Measurements from ENCODE around the gene NIM1K. TPM values are rescaled to one million over a fixed set of nuclear protein-coding genes. Genes with fewer than 3 reads are reported as not detected.

Gene NIM1K
- total RNA-seq, 1 experiment from 2014 or later = 0.10 TPM

DNA sequence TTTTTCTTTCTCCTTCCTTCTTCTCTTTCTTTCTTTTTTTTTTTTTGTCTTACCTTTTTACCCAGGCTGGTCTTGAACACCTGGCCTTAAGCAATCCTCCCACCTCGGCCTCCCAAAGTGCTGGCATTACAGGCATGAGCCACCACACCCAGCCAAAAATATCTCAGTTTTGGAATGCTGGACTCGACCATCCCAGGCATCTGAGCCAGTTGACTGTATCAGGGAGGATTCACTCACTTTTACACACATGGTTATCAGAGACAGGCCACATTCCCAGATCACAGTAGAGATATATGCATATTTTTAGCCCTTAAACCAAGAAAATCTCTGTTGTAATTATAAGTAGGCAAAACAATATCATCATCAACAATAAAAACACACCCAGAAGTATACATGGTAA is 21.9 kb downstream of the NIM1K start:
- DNase-seq (ENCODE audit: low read depth) = no peak
- in situ Hi-C loops (cut with HindIII; ENCODE audit: low pct_unique_long_range_greater_than_20kb, low sequenced_read_pairs) = no loop called here

DNA sequence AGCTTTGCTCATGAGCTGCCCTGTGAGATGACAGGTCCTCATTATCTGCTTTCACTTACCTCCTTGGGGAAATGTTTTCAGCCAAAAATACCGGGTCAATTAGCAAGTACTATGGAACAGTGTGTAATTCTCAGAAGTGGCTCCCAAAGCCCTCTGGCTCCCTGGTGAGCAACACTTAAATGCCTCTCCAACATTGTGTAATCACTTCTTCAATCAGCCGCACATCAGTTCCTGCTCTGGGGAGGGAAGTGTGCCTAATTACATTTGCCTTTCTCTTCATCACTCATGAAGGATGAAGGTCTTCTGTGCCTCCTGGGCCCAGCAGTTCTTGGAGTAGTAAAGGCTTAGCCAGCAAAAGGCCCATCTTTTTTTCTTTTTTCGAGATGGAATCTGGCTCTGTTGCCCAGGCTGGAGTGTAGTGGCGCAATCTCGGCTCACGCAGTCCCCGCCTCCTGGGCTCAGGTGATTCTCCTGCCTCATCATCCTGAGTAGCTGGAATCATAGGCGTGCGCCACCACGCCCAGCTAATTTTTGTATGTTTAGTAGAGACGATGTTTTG is 23.1 kb downstream of the NIM1K start:
- DNase-seq (ENCODE audit: low read depth) = no peak
- in situ Hi-C loops (cut with HindIII; ENCODE audit: low pct_unique_long_range_greater_than_20kb, low sequenced_read_pairs) = no loop called here

DNA sequence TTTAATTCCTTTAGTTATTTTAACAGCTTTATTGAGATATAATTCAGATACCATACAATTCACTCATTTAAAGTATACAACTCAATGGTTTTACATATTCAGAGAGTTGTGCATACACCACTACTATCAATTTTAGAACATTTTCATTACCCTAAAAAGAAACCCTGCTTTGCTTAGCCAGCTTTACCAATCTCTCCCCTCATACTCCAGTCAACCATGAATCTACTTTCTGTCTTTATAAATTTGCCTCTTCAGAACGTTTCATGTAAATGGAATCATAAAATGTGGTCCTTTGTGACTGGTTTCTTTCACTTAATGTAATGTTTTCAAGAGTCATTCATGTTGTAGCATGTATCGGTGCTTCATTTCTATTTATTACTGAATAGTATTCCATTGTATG is 24.9 kb downstream of the NIM1K start:
- DNase-seq (ENCODE audit: low read depth) = no peak
- in situ Hi-C loops (cut with HindIII; ENCODE audit: low pct_unique_long_range_greater_than_20kb, low sequenced_read_pairs) = no loop called here

DNA sequence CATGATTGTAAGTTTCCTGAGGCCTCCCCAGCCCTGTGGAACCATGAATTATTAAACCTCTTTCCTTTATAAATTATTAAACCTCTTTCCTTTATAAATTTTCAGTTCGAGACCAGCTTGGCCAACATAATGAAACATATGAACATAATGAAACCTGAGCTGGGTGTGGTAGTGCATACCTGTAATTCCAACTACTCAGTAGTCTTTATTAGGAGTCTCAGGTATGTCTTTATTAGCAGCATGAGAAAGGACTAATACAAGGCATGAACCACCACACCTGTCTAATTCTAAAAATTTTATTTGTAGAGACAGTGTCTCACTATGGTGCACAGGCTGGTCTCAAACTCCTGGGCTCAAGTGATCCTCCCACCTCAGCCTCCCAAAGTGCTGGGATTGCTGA is 27.1 kb downstream of the NIM1K start:
- in situ Hi-C loops (cut with HindIII; ENCODE audit: low pct_unique_long_range_greater_than_20kb, low sequenced_read_pairs) = no loop called here
- no peak for DNase-seq (ENCODE audit: low read depth)

DNA sequence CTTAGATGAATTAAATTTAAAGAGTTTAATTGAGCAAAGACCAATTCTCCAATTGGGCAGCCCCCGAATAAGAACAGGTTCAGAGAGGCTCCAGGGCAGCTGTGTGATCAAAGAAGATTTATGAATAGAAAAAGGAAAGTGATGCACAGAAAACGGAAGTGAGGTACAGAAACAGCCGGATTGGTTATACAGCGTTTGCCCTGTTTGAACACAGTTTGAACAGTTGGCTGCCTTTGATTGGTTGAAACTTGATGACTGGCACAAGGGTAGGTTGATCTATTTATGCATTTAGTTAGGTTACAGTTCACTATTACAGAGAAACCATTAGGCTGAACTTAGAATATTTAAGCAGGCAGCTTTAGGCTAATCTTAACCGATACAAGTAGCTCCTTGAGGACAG is 29.5 kb downstream of the NIM1K start:
- no peak for DNase-seq (ENCODE audit: low read depth)
- in situ Hi-C loops (cut with HindIII; ENCODE audit: low pct_unique_long_range_greater_than_20kb, low sequenced_read_pairs) = no loop called here

DNA sequence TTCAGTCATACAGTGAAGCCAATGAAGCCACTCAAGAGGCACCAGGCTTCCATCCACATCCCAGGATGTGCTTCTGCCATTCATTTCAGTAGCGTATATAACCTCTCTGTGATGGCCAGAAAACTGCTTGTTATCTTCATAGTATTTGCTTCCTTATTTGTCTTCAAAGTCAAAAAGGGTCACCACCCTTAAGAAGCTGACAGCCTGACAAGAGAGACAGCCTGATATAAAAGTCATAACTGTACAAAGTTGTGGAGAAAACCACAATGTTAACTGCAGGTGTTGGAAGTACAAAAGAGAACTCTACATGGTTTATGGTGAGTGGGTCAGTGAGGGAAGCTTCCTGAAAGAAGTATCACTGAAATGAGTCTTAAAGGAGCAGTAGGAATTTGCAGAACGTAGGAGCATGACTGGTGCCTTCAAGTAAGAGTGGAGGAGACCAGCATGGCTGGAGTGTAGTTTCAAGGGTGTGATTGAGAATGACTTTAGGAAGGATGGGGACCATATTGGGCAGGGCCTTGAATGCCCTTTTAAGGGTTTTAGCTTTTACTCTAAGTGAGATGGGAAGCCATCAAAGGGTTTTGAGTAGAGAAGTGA is 33.7 kb downstream of the NIM1K start:
- no peak for DNase-seq (ENCODE audit: low read depth)
- in situ Hi-C loops (cut with HindIII; ENCODE audit: low pct_unique_long_range_greater_than_20kb, low sequenced_read_pairs) = no loop called here

DNA sequence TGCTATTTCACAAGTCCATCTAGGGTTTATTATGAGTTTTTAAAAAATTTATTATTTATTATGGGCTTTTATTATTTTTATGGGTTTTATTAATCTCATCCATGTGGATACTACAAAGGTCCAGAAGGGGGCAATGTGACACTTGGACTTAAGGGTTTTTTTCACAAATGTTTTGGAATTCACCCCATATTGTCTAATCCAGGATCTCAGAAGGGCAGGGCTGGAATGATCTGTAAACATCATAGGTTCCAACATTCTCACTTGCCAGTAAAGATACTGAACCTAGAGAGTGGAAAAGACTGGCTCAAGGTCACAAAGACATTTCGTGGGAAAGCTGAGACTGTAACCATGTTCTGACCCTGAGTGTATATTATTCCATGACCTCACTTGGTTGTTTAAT is 35.6 kb downstream of the NIM1K start:
- in situ Hi-C loops (cut with HindIII; ENCODE audit: low pct_unique_long_range_greater_than_20kb, low sequenced_read_pairs) = no loop called here
- DNase-seq (ENCODE audit: low read depth) = peak; percentile 33

DNA sequence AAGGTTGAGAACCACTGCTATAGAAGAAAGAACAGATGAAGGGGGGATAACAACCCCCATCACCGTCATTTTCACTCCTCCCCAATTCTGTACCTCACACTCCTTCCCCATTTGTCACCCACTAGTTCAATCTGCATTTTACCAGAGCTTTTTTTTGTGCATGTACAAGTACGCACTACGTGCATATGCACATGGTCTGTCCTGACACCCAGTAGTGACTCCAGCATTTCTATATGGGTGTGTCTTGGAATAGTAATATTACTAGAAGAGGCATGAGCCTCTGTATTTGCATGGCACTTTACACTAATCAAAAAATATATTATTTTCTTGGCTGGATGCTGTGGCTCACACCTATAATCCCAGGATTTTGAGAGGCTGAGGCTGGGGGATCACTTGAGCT is 38.7 kb downstream of the NIM1K start:
- in situ Hi-C loops (cut with HindIII; ENCODE audit: low pct_unique_long_range_greater_than_20kb, low sequenced_read_pairs) = loop anchor here (10.0 kb wide), 1 partner anchor 84 kb away; the partner anchor contains the start of gene HMGCS1
- no peak for DNase-seq (ENCODE audit: low read depth)

DNA sequence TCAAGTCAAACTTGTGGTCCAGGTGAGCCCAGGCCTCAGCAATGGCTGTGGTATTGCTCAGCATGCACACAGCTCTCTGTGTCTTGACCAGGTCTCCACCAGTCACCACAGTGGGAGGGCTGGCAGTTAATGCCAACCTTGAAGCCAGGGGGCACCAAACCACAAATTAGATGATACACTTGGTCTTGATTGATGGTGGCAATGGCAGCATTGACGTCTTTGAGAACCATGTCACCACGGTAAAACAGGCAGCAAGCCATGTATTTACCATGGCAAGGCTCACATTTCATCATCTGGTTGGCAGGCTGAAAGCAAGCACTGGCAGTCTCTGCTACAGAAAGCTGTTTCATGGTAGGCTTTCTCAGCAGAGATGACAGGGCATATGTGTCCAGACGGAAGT is 40.0 kb downstream of the NIM1K start:
- in situ Hi-C loops (cut with HindIII; ENCODE audit: low pct_unique_long_range_greater_than_20kb, low sequenced_read_pairs) = loop anchor here (10.0 kb wide), 1 partner anchor 83 kb away; the partner anchor contains the start of gene HMGCS1
- DNase-seq (ENCODE audit: low read depth) = peak; percentile 30

DNA sequence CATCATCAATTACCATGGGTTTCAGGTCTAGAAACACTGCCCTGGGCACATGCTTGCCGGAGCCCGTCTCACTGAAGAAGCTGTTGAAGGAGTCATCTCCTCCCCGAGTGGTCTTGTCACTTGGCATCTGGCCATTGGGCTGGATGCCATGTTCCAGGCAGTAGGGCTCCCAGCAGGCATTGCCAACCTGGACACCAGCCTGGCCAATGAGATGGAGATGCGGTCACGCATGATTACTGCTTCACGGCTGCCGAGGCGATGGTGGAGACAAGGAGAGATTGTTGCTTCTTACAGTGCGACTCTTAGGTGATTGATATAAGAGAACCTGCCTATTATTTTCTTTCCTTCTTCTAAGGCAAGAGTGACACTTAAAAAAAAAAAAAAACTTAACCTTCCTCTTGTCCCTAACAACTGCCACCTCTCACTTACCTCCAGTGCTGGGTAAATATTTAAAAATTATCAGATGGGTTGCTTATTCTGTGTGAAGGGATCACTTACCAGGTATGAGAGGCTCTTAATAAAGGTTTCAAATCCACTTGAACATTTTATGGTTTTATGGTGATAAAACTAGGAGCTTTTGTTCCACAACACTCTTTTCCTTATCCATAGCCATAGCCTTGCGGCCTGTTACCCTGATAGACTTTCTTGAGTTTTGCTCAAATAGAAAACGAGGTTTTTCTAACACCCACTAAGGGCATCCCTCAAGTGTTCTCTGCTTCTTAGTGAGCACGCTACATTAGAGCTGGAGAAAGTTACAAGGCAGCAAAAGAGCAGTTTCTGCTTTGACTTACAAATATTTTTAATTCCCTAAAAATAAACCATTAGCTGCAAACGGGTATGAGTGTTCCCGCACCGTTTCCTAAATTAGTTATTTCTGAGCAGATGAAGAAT is 41.2 kb downstream of the NIM1K start:
- in situ Hi-C loops (cut with HindIII; ENCODE audit: low pct_unique_long_range_greater_than_20kb, low sequenced_read_pairs) = loop anchor here (10.0 kb wide), 1 partner anchor 82 kb away; the partner anchor contains the start of gene HMGCS1

DNA sequence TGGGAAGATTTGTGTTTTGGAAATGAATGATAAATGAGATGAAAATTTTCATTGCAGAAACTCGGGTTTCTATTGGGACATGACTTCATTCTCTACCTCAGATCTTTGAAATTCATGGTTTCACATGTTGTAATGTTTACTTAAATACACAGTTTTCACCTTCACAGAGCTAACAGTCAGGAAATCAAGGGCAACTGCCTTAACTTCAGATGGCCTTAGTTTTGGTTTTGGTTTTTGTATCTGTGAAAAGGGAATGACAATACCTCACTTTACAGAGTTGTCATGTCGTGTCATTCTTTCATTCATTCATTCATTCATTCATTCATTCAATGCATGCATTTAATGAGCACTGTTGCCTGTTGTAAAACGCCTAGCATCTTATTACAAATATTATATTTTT is 41.9 kb downstream of the NIM1K start:
- in situ Hi-C loops (cut with HindIII; ENCODE audit: low pct_unique_long_range_greater_than_20kb, low sequenced_read_pairs) = loop anchor here (10.0 kb wide), 1 partner anchor 81 kb away; the partner anchor contains the start of gene HMGCS1
- DNase-seq (ENCODE audit: low read depth) = no peak

More for the DNA sequence above, 41.2 kb downstream of the NIM1K start:
- no peak for DNase-seq (ENCODE audit: low read depth)

DNA sequence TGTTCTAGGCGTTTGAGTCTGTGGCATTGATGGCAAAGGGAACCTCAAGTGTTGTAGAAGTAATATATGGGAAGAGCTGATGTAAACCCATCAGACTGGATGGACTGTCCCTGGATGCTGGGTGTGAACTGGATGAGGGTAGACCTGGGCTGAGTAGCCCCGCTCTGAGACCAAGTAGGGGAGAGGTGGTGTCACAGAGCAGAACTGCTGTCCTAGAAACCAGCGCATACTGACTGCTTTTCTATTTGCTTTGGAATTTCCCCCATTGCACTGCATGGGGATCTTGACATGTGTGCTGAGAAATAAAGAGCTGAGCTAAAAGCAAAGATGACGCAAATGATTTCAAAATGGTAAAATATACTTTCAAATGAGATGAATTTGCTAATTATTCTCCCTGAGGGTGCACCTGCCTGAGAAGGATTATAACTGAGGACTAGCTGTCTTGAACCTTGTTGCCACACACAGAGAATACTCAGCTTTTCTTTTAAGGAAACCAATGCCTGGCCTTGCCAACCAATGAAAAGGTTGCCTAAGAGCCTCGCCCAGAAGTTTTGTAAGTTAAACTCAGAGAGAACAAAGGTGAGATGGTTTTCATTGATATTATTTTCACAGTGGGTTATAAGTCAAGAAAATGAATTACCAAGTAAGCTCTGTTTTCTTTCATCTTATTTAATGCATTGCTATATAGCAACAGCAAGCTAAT is 44.8 kb downstream of the NIM1K start:
- in situ Hi-C loops (cut with HindIII; ENCODE audit: low pct_unique_long_range_greater_than_20kb, low sequenced_read_pairs) = loop anchor here (10.0 kb wide), 1 partner anchor 78 kb away; the partner anchor contains the start of gene HMGCS1
- DNase-seq (ENCODE audit: low read depth) = no peak

DNA sequence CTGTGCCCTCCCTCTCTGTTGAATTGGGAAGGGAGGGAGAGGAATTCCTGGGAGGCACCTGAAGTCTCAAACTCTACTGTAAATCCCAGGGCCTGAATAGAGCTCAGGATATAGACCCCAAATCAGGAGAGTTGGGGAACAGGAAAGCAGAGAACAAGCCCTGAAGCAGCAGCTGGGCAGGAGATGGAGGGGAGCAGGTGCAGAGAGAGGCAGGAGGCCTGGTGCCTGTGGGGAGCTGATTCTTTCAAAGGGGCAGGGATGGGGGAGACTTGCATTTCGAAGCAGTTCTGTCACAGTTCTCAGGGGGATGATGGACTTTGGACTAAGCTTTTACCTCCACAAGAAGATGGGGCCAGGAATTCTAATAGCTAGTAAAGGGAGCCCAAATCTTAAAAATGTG is 50.2 kb downstream of the NIM1K start:
- in situ Hi-C loops (cut with HindIII; ENCODE audit: low pct_unique_long_range_greater_than_20kb, low sequenced_read_pairs) = no loop called here

DNA sequence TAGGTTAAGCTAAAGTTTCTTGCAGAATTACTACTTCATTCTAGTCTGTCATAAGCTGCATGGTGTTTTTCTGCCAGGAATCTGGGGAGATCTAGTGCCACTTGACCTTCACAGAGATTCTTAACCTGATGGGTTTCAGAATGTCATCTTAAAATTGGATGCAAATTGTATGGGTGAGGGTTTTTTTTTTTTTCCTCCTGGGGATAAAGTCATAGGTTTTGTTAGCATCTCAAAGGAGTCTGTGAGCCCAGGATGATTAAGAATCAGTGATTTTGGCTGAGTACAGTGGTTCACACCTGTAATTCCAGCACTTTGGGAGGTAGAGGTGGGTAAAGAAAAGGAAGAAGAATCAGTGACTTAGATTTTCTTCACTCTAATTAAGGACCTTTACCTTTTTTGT is 51.2 kb downstream of the NIM1K start:
- in situ Hi-C loops (cut with HindIII; ENCODE audit: low pct_unique_long_range_greater_than_20kb, low sequenced_read_pairs) = no loop called here
- no peak for DNase-seq (ENCODE audit: low read depth)

More for the DNA sequence above, 50.2 kb downstream of the NIM1K start:
- no peak for DNase-seq (ENCODE audit: low read depth)

DNA sequence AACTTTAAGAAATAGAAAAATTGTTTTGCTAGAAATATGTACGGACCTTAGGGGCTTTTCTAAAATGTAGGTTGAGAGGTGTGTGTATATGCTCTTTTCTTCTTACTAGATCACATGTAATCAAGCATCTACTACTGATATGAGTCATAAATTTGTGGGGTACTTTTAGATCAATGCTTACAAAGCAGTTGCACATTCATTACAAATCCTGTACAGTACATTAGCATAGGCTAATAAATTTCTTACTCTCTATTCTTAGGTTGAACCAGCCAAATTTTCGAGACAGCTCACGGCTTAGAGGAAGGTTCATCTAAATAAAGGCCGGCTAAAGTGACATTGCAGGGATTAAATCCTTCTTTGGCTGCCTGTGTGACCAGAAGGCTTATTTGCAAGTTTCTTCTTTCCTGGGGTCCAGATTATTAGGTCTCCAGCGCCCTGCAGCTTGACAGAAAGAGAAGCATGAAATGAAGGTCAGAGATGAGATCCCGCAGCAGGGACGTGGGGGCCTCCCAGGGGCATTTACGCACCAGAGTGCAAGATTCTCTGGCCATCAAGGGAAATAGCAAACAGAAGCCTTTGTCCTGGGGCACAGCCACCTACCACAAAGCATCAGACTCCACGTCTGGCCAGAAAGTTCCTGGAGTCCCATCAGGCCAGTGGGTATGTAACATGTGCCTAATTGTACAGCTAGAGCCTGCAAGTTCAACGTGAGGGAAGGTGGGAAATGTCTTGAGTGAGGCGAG is 53.0 kb downstream of the NIM1K start:
- DNase-seq (ENCODE audit: low read depth) = no peak
- in situ Hi-C loops (cut with HindIII; ENCODE audit: low pct_unique_long_range_greater_than_20kb, low sequenced_read_pairs) = no loop called here

DNA sequence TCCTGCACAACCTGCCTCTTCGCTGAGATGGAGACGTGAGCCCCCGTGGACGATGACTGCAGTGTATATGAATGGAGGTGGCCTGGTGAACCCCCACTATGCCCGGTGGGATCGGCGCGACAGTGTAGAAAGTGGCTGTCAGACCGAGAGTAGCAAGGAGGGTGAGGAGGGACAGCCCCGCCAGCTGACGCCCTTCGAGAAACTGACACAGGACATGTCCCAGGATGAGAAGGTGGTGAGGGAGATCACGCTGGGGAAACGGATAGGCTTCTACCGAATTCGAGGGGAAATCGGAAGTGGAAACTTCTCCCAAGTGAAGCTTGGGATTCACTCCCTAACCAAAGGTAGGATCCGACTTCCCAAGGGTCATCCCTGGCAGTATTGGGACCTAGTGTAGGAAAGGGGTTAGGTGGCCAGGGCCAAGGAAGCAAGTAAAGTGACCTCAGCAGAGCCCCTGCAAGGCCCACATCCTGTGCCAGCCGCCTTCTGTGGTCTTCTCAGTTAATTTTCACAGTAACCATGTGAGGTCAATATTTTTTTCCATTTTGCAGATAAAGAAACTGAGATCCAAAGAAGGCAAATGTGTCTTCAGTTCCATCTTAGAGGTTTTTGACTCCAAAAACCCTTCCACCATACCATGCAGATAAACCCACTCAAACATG is 53.8 kb downstream of the NIM1K start:
- in situ Hi-C loops (cut with HindIII; ENCODE audit: low pct_unique_long_range_greater_than_20kb, low sequenced_read_pairs) = no loop called here
- no peak for DNase-seq (ENCODE audit: low read depth)

DNA sequence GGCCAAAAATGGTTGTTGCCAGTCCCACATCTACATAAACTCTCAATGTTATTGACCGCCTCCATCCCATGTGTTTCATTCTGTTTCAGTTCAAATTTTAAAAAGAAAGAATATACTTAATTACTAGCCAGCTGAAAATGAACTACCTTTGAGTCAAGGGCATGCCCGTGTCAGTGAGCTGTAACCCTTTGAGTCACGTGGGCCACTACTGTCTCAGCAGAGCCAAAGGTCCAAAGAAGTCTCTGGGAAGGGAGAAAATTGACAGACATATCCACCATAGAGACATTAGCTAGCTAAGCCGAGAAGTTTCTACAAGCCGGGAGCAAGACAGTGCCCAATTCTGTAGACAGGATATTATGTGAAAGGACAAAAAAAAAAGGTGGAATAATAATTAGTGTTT is 59.7 kb downstream of the NIM1K start:
- DNase-seq (ENCODE audit: low read depth) = no peak
- in situ Hi-C loops (cut with HindIII; ENCODE audit: low pct_unique_long_range_greater_than_20kb, low sequenced_read_pairs) = no loop called here

Data from Caki2 (cell line).